MCF 10A (cell line): ENCODE data around the gene ID2. TPM values are rescaled to one million over a fixed set of nuclear protein-coding genes. Genes with fewer than 3 reads are reported as not detected.

Source experiments
- BruUV-seq: library from RNA; stranded (reverse); fragments of 400-500 nt; replicated peaks from 2 replicates; lab custom pipeline; 2021; lab: Mats Ljungman, UMichigan
- CTCF ChIA-PET: fragments of 300-600 bp; sonication (Branson Sonifier 250); formaldehyde crosslinking; extraction: SDS; loops from one replicate; lab custom pipeline; 2021; ENCODE audit warnings: antibody characterized with exemption, inconsistent platforms; lab: Yijun Ruan, JAX
- POLR2A ChIA-PET: fragments of 300-600, 350-650 bp; sonication (Branson Sonifier 250); formaldehyde crosslinking; extraction: SDS; loops from one replicate; lab custom pipeline; 2020; ENCODE audit warnings: antibody characterized with exemption, inconsistent platforms; lab: Yijun Ruan, JAX
- DNase-seq: peaks from one replicate; pipeline ENCODE4 v3.0.0-alpha.2; 2018; ENCODE audit not compliant: unreplicated experiment
- H3K27ac Mint-ChIP-seq: one replicate; pipeline ENCODE4 v1.8.0; 2022; ENCODE audit warnings: mild to moderate bottlenecking, low read depth, mixed read lengths; ENCODE audit not compliant: unreplicated experiment
- H3K27me3 Mint-ChIP-seq: one replicate; pipeline ENCODE4 v1.8.0; 2022; ENCODE audit warnings: mixed read lengths; ENCODE audit not compliant: insufficient read depth, unreplicated experiment
- H3K36me3 Mint-ChIP-seq: one replicate; pipeline ENCODE4 v1.8.0; 2022; ENCODE audit warnings: mild to moderate bottlenecking, moderate library complexity, mixed read lengths; ENCODE audit not compliant: insufficient read depth, unreplicated experiment
- H3K4me1 Mint-ChIP-seq: one replicate; pipeline ENCODE4 v1.8.0; 2022; ENCODE audit warnings: mixed read lengths; ENCODE audit not compliant: insufficient read depth, unreplicated experiment
- H3K4me3 Mint-ChIP-seq: one replicate; pipeline ENCODE4 v1.8.0; 2022; ENCODE audit warnings: mild to moderate bottlenecking, moderate library complexity, mixed read lengths; ENCODE audit not compliant: unreplicated experiment
- H3K9me3 Mint-ChIP-seq: one replicate; pipeline ENCODE4 v1.8.0; 2022; ENCODE audit warnings: mixed read lengths; ENCODE audit not compliant: unreplicated experiment
- intact Hi-C: fragments of 100-400 bp; cut with micrococcal nuclease; formaldehyde crosslinking; loops from 2 replicates; pipeline ENCODE4 v1.14.1; 2022
- total RNA-seq: library from RNA; stranded (reverse); gene quantifications from 2 replicates; pipeline ENCODE4 v1.2.3, GENCODE V29; 2022
- TF ChIP-seq, protein P1 (sequence below): fragments of 200-600 bp; IDR thresholded peaks from one replicate; pipeline ENCODE4 v1.8.0; 2022; ENCODE audit warnings: antibody characterized with exemption, mild to moderate bottlenecking; ENCODE audit not compliant: unreplicated experiment

ID2 gene
- total RNA-seq, 1 experiment from 2014 or later, result 2.0 TPM

DNA sequence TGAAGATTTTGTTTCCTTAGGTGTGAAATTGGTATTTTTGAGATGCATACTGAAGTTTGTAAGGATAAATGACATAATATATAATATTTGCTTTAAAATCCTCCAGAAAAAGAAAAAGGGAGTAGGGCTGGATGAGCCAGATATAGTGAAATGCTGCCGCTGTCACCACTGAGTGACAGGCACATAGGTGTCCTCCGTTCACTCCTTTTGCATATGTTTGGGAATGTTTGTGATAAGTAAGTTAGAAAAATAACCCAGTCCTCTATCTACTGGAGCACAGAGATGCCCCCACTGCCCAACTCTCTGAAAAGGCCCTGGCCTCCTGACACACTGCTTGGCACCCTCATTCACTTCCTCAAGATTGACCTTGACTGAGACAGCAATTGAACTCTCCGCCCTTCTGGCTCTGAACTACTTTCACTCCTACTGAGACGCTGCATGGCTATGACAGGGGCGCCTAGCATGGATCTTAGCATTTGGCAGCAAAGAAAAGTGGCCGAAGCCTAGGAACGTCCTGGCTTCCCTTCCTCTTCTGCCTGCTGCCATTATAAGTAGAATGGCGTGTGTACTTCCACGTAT, 10.1 kb downstream of the ID2 start:
- no peak for DNase-seq
- H3K27me3 Mint-ChIP-seq, result peaks cover 28% of the 10 kb centered on the region
- H3K9me3 Mint-ChIP-seq, result no peaks in the 10 kb centered on the region
- TF ChIP-seq, protein P1, sequence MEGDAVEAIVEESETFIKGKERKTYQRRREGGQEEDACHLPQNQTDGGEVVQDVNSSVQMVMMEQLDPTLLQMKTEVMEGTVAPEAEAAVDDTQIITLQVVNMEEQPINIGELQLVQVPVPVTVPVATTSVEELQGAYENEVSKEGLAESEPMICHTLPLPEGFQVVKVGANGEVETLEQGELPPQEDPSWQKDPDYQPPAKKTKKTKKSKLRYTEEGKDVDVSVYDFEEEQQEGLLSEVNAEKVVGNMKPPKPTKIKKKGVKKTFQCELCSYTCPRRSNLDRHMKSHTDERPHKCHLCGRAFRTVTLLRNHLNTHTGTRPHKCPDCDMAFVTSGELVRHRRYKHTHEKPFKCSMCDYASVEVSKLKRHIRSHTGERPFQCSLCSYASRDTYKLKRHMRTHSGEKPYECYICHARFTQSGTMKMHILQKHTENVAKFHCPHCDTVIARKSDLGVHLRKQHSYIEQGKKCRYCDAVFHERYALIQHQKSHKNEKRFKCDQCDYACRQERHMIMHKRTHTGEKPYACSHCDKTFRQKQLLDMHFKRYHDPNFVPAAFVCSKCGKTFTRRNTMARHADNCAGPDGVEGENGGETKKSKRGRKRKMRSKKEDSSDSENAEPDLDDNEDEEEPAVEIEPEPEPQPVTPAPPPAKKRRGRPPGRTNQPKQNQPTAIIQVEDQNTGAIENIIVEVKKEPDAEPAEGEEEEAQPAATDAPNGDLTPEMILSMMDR, result no peak
- ChIA-PET POLR2A (no interaction called here), CTCF (interaction anchor here (0.7 to 1.8 kb wide), 4 partner anchors 10 to 1265 kb away, joined by 3 to 4 read pairs (median 3); partner anchors contain the start of gene ID2)
- H3K4me1 Mint-ChIP-seq, result no peaks in the 10 kb centered on the region
- no TSS peak for BruUV-seq
- no peak overlapping the region for H3K27ac Mint-ChIP-seq
- H3K4me3 Mint-ChIP-seq, result no peak overlapping the region
- peaks cover 2% of the 10 kb centered on the region for H3K36me3 Mint-ChIP-seq
- intact Hi-C loops, result loop anchor here (5.0 kb wide), 1 partner anchor 110 kb away; no protein-coding TSS in a partner anchor

DNA sequence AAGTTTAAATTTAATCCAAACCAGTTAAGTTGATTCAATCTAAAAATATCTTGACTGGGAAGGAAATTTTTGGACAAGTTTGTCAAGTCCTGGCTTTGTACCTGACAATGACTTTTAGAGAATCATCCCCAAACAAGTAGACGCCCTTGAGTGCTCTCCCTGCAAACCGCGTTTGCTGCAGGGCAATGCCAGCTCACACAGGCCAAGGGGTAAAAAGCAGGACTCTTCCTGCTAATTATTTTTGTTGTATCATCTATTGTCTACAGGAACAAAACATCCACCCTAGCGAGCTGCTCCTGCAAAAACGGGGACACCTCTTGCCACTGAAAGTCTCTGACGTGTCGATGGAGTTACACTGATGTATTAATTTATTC, 10.9 kb downstream of the ID2 start:
- Mint-ChIP-seq H3K27me3 (peaks cover 24% of the 10 kb centered on the region), H3K36me3 (peaks cover 4% of the 10 kb centered on the region), H3K4me3 (no peak overlapping the region), H3K9me3 (no peaks in the 10 kb centered on the region), H3K27ac (no peak overlapping the region), H3K4me1 (no peaks in the 10 kb centered on the region)
- CTCF ChIA-PET, result interaction anchor here (0.6 to 1.8 kb wide), 5 partner anchors 11 to 1763 kb away, joined by 3 to 4 read pairs (median 3); partner anchors contain the start of gene ID2
- TF ChIP-seq, protein P1, result no peak
- BruUV-seq, result no TSS peak
- POLR2A ChIA-PET, result no interaction called here
- intact Hi-C loops, result loop anchor here (1.0 to 5.0 kb wide), 2 partner anchors 69 to 110 kb away; no protein-coding TSS in a partner anchor
- DNase-seq, result no peak

GRCh38 chr2:8693157-8693821, 11.4 kb downstream of the ID2 start:
- intact Hi-C loops, result loop anchor here (1.0 to 5.0 kb wide), 2 partner anchors 68 to 109 kb away; no protein-coding TSS in a partner anchor
- TF ChIP-seq, protein P1, result peak; percentile 57
- ChIA-PET POLR2A (interaction anchor here (0.5 kb wide), 1 partner anchor 17 kb away, joined by 3 read pairs; no protein-coding TSS in a partner anchor), CTCF (interaction anchor here (0.7 to 1.8 kb wide), 4 partner anchors 9 to 1266 kb away, joined by 3 to 4 read pairs (median 3); partner anchors contain the start of gene ID2)
- Mint-ChIP-seq H3K4me1 (no peaks in the 10 kb centered on the region), H3K27me3 (peaks cover 19% of the 10 kb centered on the region), H3K36me3 (peaks cover 4% of the 10 kb centered on the region), H3K9me3 (no peaks in the 10 kb centered on the region), H3K27ac (no peak overlapping the region), H3K4me3 (no peak overlapping the region)
- BruUV-seq, result no TSS peak
- peak; percentile 33 for DNase-seq

GRCh38 chr2:8694737-8695136, 12.9 kb downstream of the ID2 start:
- DNase-seq, result no peak
- H3K36me3 Mint-ChIP-seq, result peaks cover 4% of the 10 kb centered on the region
- ChIA-PET POLR2A (no interaction called here), CTCF (no interaction called here)
- H3K27ac Mint-ChIP-seq, result no peak overlapping the region
- H3K4me1 Mint-ChIP-seq, result no peaks in the 10 kb centered on the region
- intact Hi-C loops, result loop anchor here (5.0 kb wide), 1 partner anchor 108 kb away; no protein-coding TSS in a partner anchor
- no peaks in the 10 kb centered on the region for H3K9me3 Mint-ChIP-seq
- H3K4me3 Mint-ChIP-seq, result no peak overlapping the region
- BruUV-seq, result no TSS peak
- TF ChIP-seq, protein P1, result no peak
- peaks cover 12% of the 10 kb centered on the region for H3K27me3 Mint-ChIP-seq
